Ovary (tissue), 3 donors: ENCODE results near the gene ADGRB3.

Source experiments
- EP300 ChIP-seq: sonication (generic); formaldehyde crosslinking; IDR thresholded peaks from one replicate; pipeline ENCODE4 v1.6.1; 2017; ENCODE audit warnings: antibody characterized with exemption
- TF ChIP-seq, protein P1 (sequence below), 3 donors: fragments of 450-650 bp in 2 of 3; fragments of 200-600 bp in 1 of 3; IDR thresholded peaks; one replicate each; pipeline versions ENCODE4 v1.5.1 to v1.8.0; 2016 to 2022; ENCODE audit warnings: antibody characterized with exemption in 3 of 3, mild to moderate bottlenecking in 1 of 3
- donor health status: DM: no; HTN: no; CAD: no.

DNA sequence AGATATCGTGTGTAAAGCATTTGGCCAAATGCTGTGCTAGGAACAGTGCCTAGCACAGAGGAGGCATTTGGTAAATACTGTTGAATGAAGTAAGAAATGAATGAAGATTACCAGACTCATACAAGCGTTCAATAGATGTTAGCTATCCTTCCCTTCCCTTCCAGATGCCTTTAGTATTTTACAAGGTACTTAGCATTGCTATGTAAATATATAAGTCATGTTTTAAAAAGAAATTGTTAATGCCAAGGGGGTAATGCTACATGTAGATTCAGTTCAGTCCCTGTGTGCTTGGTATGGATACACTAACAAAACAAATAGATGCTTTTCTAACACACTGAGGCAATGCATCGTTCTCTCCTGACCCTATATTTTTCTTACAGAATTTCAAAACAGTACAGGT, 407.2 kb downstream of the ADGRB3 start:
- TF ChIP-seq, protein P1, sequence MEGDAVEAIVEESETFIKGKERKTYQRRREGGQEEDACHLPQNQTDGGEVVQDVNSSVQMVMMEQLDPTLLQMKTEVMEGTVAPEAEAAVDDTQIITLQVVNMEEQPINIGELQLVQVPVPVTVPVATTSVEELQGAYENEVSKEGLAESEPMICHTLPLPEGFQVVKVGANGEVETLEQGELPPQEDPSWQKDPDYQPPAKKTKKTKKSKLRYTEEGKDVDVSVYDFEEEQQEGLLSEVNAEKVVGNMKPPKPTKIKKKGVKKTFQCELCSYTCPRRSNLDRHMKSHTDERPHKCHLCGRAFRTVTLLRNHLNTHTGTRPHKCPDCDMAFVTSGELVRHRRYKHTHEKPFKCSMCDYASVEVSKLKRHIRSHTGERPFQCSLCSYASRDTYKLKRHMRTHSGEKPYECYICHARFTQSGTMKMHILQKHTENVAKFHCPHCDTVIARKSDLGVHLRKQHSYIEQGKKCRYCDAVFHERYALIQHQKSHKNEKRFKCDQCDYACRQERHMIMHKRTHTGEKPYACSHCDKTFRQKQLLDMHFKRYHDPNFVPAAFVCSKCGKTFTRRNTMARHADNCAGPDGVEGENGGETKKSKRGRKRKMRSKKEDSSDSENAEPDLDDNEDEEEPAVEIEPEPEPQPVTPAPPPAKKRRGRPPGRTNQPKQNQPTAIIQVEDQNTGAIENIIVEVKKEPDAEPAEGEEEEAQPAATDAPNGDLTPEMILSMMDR (IDR thresholded peaks at IDR 0.05) = no peak
- no peak for TF ChIP-seq EP300
